B cell (primary cell): ENCODE data around the gene SELENON. TPM values are rescaled to one million over a fixed set of nuclear protein-coding genes. Genes with fewer than 3 reads are reported as not detected.

Experiments
- ATAC-seq: fragments of 200-7000 bp; cut with Tn5 transposase; one replicate; pipeline ENCODE4 v1.10.0; 2021; ENCODE audit warnings: low read depth, mild to moderate bottlenecking, moderate number of reproducible peaks, moderate library complexity
- CTCF ChIA-PET: fragments of 350-600 bp; sonication (Branson Sonifier 250); formaldehyde crosslinking; loops from one replicate; lab custom pipeline; 2021; ENCODE audit warnings: antibody characterized with exemption, inconsistent platforms; lab: Charles Lee
- POLR2A ChIA-PET: fragments of 350-600 bp; sonication (Branson Sonifier 250); formaldehyde crosslinking; loops from one replicate; lab custom pipeline; 2021; ENCODE audit warnings: antibody characterized with exemption; lab: Charles Lee
- DNase-seq: peaks from one replicate; pipeline ENCODE4 v3.0.0; 2013
- H2AFZ ChIP-seq: 2 replicates; pipeline ENCODE4 v1.6.1; 2012; ENCODE audit warnings: mild to moderate bottlenecking, low read depth, low read length; ENCODE audit not compliant: insufficient read depth, poor library complexity, severe bottlenecking
- H3K27ac ChIP-seq, 2 donors: 1 replicate in 1 of 2; 2 replicates in 1 of 2; pipeline ENCODE4 v1.5.1; 2012 to 2013; ENCODE audit warnings: low read length in 2 of 2, mild to moderate bottlenecking in 2 of 2, moderate library complexity in 1 of 2
- H3K27me3 ChIP-seq, 4 experiments: fragments of 200-600 bp in 1 of 4; sonication (generic) in 1 of 4; replicated peaks in 1 of 4; 1 replicate in 2 of 4; 2 replicates in 2 of 4; pipeline versions ENCODE4 v1.6.1 to v1.7.0; 2013 to 2016; ENCODE audit warnings: low read length in 3 of 4, mild to moderate bottlenecking in 2 of 4, mixed read lengths in 1 of 4, moderate library complexity in 1 of 4; ENCODE audit not compliant: insufficient read depth in 4 of 4, control insufficient read depth in 3 of 4; ENCODE audit errors: control extremely low read depth in 1 of 4
- H3K36me3 ChIP-seq, 2 experiments: replicated peaks in 1 of 2; 1 replicate in 1 of 2; 2 replicates in 1 of 2; pipeline versions ENCODE4 v1.6.1 to v1.7.1; 2013; ENCODE audit warnings: low read length in 1 of 2; ENCODE audit not compliant: insufficient read depth in 2 of 2, control insufficient read depth in 1 of 2; ENCODE audit errors: control extremely low read depth in 1 of 2, extremely low read depth in 1 of 2
- H3K4me1 ChIP-seq, 2 donors: fragments of 200-600 bp in 1 of 2; sonication (generic) in 1 of 2; 1 replicate in 1 of 2; 2 replicates in 1 of 2; pipeline versions ENCODE4 v1.5.1 to v1.6.1; 2013 to 2017; ENCODE audit warnings: low read length in 2 of 2; ENCODE audit not compliant: control insufficient read depth in 2 of 2, insufficient read depth in 2 of 2
- H3K4me2 ChIP-seq: replicated peaks from 2 replicates; pipeline ENCODE3; 2012; ENCODE audit warnings: mild to moderate bottlenecking, low read depth, low read length; ENCODE audit not compliant: poor library complexity, severe bottlenecking
- H3K4me3 ChIP-seq, 5 experiments: fragments of 200-600 bp in 1 of 5; sonication (generic) in 1 of 5; 1 replicate in 3 of 5; 2 replicates in 2 of 5; pipeline versions ENCODE4 v1.5.1 to v1.7.0; 2011 to 2016; ENCODE audit warnings: low read length in 4 of 5, mild to moderate bottlenecking in 4 of 5, low read depth in 2 of 5, control low read depth in 1 of 5, moderate library complexity in 1 of 5; ENCODE audit not compliant: insufficient read depth in 1 of 5; ENCODE audit errors: control extremely low read depth in 1 of 5, extremely low read depth in 1 of 5
- H3K79me2 ChIP-seq: fragments of 200-600 bp; sonication (generic); one replicate; pipeline ENCODE4 v1.6.0; 2016; ENCODE audit warnings: low read length; ENCODE audit not compliant: control insufficient read depth, insufficient read depth
- H3K9ac ChIP-seq: fragments of 200-600 bp; sonication (generic); 2 replicates; pipeline ENCODE4 v1.6.1; 2017; ENCODE audit warnings: mild to moderate bottlenecking, low read length, moderate library complexity
- H3K9me3 ChIP-seq, 3 donors: one replicate each; pipeline versions ENCODE4 v1.6.1 to v1.7.1; 2013; ENCODE audit warnings: low read length in 2 of 3; ENCODE audit not compliant: control insufficient read depth in 2 of 3, insufficient read depth in 1 of 3; ENCODE audit errors: control extremely low read depth in 1 of 3
- H4K20me1 ChIP-seq: 2 replicates; pipeline ENCODE4 v1.6.0; 2012; ENCODE audit warnings: mild to moderate bottlenecking, low read length; ENCODE audit not compliant: insufficient read depth, control insufficient read depth, poor library complexity, severe bottlenecking
- H3K27ac Mint-ChIP-seq: one replicate; pipeline ENCODE4 v1.8.0; 2021; ENCODE audit warnings: mixed read lengths
- H3K27me3 Mint-ChIP-seq: one replicate; pipeline ENCODE4 v1.8.0; 2021; ENCODE audit warnings: mixed read lengths
- H3K4me1 Mint-ChIP-seq: one replicate; pipeline ENCODE4 v1.8.0; 2021; ENCODE audit warnings: mixed read lengths
- H3K4me3 Mint-ChIP-seq: one replicate; pipeline ENCODE4 v1.8.0; 2021; ENCODE audit warnings: mixed read lengths
- H3K9me3 Mint-ChIP-seq: one replicate; pipeline ENCODE4 v1.8.0; 2022; ENCODE audit warnings: mixed read lengths; ENCODE audit not compliant: insufficient read depth
- CTCF ChIP-seq: fragments of 200-600 bp; IDR thresholded peaks from one replicate; pipeline ENCODE4 v1.8.0; 2022; ENCODE audit warnings: antibody characterized with exemption, mild to moderate bottlenecking
- EZH2 ChIP-seq: IDR thresholded peaks from 2 replicates; pipeline ENCODE4 v1.6.1; 2012; ENCODE audit warnings: borderline replicate concordance, low read depth, mild to moderate bottlenecking, moderate library complexity, low read length; ENCODE audit not compliant: insufficient read depth, poor library complexity, severe bottlenecking
- WGBS: methylation state at CpG from one replicate; pipeline ENCODE4 v1.1.5; 2013; ENCODE audit warnings: missing lambda C conversion rate; ENCODE audit not compliant: insufficient coverage; 5-methylcytosine and 5-hydroxymethylcytosine counted together
- intact Hi-C: fragments of 100-400 bp; cut with micrococcal nuclease; formaldehyde crosslinking; loops from one replicate; pipeline ENCODE4 v1.10.0; 2022
- polyA plus RNA-seq: library from polyadenylated mRNA; depleted of rRNA; stranded (reverse); fragments of >200 nt; gene quantifications from 2 replicates; pipeline ENCODE4 v1.2.3, GENCODE V29; 2012
- total RNA-seq, 2 donors: library from RNA; stranded (reverse); fragments of 120-200 nt in 1 of 2; gene quantifications; 1 replicate in 1 of 2; 2 replicates in 1 of 2; pipeline versions ENCODE4 v1.2.3 to v1.2.4, GENCODE V29; 2013 to 2022

SELENON gene
- total and polyA plus RNA-seq, 2 donors (not counting 1 experiment from before 2014, with no cell fraction given): 10.9 to 16.5 TPM

DNA sequence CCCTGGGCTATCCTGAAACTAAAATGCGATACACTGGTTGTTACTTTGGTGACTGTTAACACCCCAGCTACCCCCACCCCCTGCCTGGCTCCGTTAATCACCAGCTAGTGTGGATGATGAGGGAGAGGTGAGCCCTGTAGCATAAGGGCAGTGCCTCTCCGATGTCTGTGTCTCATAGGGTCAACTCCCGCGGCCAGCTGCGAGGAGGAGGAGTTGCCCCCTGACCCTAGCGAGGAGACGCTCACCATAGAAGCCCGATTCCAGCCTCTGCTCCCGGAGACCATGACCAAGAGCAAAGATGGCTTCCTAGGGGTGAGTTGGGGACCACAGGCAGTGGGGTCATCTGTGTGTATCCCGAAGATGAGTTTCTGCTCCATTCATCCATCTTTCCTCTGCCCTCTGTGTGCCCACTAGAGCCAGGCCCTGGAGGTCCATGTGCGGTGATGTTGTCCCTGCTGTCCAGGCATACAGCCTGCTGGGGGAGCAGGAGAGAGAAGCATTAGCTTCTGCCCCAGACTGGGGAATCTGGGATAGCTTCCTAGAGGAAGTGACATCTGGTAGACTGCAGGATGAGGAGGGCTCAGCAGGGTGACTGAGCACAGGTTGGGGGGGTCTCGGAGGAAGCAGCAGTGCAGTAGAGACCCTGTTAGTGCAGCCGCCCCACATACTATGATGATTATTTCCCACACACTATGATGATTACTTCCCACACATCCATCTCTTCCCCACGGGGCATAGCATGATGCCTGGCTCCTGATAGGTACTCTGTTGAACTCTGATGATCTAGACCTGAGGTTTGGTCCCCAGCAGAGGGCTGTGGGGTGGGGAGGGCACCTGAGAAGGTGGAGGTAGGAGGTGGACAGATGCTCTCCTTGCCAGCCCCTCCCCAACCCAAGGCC is 5.2 kb downstream of the SELENON start:
- Histone ChIP-seq H3K79me2 (peaks cover 4% of the 10 kb centered on the region), H3K9ac (no peak overlapping the region), H3K27me3 (peaks cover 0 to 4% (median 0%) of the 10 kb centered on the region in 4 experiments), H3K4me2 (no peak overlapping the region), H3K9me3 (no peaks in the 10 kb centered on the region), H3K27ac (no peak overlapping the region), H2AFZ (no peak overlapping the region), H3K4me1 (peaks cover 20 to 21% of the 10 kb centered on the region in 2 donors), H3K36me3 (peaks cover 0 to 3% of the 10 kb centered on the region in 2 experiments), H3K4me3 (no peak overlapping the region), H4K20me1 (no peaks in the 10 kb centered on the region)
- no peak overlapping the region for H3K4me3 Mint-ChIP-seq
- no peaks in the 10 kb centered on the region for H3K27me3 Mint-ChIP-seq
- ChIA-PET CTCF (interaction anchor here (1.1 kb wide), 1 partner anchor 300 kb away, joined by 3 read pairs; no protein-coding TSS in a partner anchor), POLR2A (interaction anchor here (0.6 kb wide), 1 partner anchor 34 kb away, joined by 5 read pairs; no protein-coding TSS in a partner anchor)
- peaks cover 26% of the 10 kb centered on the region for H3K4me1 Mint-ChIP-seq
- WGBS: 100% methylated on average over 5 of the region's 15 CpGs
- no peaks in the 10 kb centered on the region for H3K9me3 Mint-ChIP-seq
- TF ChIP-seq EZH2 (no peak), CTCF (no peak)
- intact Hi-C loops: no loop called here
- ATAC-seq: no peak
- no peak for DNase-seq
- H3K27ac Mint-ChIP-seq: no peak overlapping the region

DNA sequence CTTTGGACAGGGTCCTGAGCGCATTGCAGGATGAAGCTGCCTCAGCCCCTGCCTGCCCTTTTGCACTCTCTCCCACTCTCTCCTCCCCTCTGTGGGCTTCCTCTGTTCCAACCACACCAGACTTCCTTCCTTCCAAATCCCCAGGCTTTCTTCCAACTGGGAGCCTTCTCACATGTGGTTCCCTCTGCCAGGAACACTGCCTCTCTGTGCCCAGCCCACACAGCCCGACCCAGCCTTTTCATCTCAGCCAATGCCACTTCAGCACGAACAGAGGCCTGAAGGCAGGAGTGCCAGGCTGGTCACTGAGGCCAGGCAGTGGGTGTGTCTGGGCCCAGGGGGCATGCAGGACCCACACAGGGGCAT is 5.9 kb downstream of the SELENON start:
- POLR2A ChIA-PET: no interaction called here
- CTCF ChIA-PET: no interaction called here
- no peaks in the 10 kb centered on the region for H3K9me3 Mint-ChIP-seq
- DNase-seq (no peak), ATAC-seq (no peak)
- H3K27me3 Mint-ChIP-seq: no peaks in the 10 kb centered on the region
- 80% methylated on average over 3 of the region's 3 CpGs for WGBS
- peaks cover 16 to 23% of the 10 kb centered on the region in 2 donors for H3K4me1 ChIP-seq
- peaks cover under 1% of the 10 kb centered on the region for H3K79me2 ChIP-seq
- H3K27me3 ChIP-seq: peaks cover 0 to 4% (median 0%) of the 10 kb centered on the region in 4 experiments
- no peak overlapping the region for H3K4me3 ChIP-seq
- H4K20me1 ChIP-seq: no peaks in the 10 kb centered on the region
- no peak overlapping the region for H3K4me3 Mint-ChIP-seq
- no peak overlapping the region for H3K27ac ChIP-seq
- peaks cover 0 to 3% of the 10 kb centered on the region in 2 experiments for H3K36me3 ChIP-seq
- no peak overlapping the region for H3K9ac ChIP-seq
- H3K4me1 Mint-ChIP-seq: peaks cover 26% of the 10 kb centered on the region
- intact Hi-C loops: no loop called here
- no peak overlapping the region for H3K27ac Mint-ChIP-seq
- H3K9me3 ChIP-seq: no peaks in the 10 kb centered on the region
- no peak for TF ChIP-seq CTCF
- no peak for TF ChIP-seq EZH2
- H3K4me2 ChIP-seq: no peak overlapping the region
- no peak overlapping the region for H2AFZ ChIP-seq
